Activated effector memory CD4-positive, alpha-beta T cell treated with anti-CD3 and anti-CD28 coated beads, Interleukin-2, amount 50 U/mL, for 16 hours (primary cell): ENCODE measurements around the gene C1orf74.

ENCODE experiments used
- DNase-seq: peaks from one replicate; pipeline ENCODE4 v3.0.0-alpha.2; 2020

Gene C1orf74

DNA sequence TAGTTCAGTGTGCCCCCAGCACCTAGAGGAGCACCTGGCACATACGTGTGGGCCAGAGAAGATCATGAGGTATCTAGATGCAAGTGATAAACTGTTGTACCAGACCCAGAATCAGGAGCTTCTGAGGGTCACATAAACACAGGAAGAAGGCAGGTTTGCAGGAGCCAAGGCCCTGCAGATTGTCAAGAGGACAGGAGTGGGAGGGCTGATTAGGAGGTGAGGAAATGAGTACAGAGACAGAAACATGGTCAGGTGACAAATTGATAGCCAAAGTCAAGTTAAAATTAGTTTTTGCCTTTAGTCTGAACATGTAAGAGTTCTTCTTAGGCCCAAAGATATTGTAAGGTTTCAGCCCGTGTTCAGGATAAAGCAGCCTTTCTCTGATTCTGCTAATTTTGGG lies 42.5 kb downstream of the C1orf74 start:
- DNase-seq: no peak

DNA sequence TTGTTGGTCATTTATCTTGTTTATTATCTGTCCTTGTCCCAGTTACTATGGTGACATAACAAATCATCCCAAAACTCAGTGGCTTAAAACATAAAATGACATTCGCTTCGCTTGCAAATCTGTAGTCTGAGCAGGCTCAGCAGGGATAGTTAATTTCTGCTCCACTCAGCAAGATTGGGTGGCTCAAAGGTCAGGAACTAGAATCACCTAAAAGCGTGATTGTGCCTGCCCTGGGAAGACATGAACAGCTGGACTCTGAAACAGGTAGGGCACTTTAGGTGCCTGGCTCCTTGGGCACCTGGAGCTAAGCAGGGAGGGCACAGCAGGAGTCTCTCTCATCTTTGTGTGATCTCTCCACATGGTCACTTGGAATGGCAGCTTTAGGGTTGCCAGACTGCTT lies 43.2 kb downstream of the C1orf74 start:
- DNase-seq: no peak

DNA sequence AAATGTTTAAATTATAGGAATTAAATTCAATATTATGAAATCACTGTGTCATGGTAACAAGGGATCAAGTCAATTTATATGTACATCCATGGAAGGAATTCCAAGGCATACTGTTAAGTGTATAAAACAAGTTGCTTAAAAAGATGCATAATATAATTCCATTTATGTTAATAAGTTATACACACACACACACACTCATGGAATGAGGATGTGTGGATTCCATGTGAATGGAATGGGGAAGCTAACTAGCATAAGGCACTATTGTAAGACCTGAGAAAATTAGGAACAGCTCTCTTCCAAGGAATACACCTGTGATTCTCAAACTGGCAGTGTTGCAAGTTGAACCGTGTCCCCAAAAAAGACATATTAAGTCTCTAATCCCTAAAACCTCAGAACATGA lies 46.1 kb downstream of the C1orf74 start:
- DNase-seq: no peak

DNA sequence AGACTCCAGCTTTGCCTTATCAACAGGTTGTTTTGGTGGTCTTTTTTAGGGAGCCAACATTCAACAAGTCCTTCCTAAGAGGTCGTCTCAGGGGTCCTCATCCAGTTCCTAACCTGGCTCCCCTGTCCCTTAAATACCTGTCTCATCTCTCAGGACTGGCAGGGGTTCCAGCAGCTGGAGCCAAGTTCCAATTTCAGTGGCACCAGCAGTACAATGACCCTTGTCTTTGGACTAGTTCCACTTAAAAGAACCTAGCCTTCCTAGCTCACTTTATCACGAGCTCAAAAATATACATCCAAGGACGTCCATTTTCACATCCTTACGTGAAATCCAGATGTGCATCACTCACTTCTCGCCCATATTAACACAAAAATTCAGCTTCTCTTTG lies 47.2 kb downstream of the C1orf74 start:
- DNase-seq: no peak

DNA sequence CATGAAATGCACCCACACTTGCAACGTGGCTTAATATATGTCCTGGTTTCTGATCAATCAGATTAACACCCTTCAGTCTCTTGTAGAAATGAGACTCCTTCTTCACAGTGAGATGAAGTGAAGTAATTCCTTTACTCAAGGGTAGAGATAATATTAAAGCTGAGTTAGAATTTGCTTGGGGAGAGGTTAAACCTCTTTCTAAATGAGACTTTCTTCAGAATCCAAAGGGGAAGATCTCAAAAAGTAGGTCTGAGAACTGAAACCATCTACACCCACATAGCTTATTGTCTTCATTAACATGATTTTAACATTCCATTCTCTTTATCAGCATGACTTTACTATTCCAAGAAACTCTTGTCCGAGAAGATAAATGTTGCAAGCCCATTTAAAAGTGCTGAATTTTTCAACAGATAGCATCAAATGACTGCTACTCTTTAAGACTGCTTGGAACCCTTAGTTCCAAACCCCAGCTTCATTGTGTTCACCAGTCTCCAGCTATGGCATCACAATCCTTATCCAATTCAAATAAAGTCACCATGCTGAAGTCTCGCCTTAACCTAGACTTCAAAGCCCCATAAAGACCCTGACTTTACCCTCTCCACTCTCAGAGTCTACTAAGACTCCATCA lies 47.8 kb downstream of the C1orf74 start:
- no peak for DNase-seq

DNA sequence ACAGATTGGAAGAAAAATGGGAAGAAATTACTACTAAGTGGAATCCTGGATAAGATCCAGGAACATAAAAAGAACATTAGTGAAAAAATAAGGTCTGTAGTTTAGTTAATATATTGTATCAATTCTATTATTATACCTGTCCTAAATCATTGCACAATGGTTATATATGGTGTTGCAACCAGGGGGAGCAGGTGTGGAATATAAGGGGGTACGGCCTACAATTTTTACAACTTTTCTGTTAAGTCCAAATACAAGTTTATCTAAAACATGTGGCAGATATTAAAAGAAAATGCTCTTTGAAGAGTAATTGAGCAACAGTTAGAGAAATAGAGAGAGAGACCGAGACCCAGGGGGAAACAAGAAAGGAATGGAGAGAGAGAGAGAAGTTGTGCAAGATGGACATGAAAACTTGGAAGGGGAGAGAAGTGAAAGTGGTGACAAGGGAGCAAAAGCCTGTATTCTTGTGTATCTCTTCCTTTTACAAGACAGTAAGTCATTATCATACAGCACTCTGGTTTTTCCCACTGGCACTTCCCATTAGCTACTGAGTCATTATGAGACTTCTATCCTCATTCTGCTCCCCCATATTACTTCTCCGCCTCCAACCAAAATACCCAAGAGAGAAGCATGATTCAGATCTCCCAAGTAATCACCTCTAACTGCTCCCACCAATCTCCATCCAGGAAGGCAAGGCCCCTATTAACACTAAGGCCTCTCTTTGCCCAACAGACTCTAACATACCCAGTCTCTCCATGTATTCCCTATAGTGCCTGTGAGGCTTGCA lies 50.8 kb downstream of the C1orf74 start:
- DNase-seq: no peak

DNA sequence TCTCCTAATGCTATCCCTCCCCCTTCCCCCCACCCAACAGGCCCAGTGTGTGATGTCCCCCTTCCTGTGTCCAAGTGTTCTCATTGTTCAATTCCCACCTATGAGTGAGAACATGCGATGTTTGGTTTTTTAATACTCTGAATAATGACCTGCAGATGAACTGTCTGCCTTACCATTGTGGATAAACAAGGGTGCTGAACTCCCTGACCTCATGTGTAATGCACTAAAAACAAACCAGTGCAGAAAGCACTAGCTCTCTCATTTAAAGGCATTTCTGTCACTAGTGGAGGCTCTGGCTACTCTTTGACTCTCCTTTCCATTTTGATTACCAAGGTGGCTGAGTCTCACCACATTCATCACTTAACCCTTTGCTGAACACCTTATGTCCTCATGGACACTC lies 51.6 kb downstream of the C1orf74 start:
- DNase-seq: no peak

DNA sequence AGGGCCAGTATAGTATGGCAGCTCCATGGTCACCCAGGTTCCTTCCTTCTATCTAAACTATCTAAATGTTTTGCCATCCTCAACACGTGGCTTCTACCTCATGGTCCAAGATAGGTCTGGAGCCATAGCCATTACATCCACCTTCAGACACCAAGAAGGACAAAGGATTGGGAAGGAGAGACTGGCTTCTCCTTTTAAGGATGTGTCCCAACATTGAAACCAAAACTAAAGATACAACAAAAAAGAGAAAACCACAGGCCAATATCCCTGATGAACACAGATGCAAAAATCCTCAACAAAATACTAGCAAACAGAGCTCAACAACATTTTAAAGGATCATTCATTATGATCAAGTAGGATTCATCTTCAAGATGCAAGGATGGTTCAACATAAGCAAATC lies 54.9 kb downstream of the C1orf74 start:
- no peak for DNase-seq
